Karpas-422 (cell line): ENCODE data around the gene NME2. TPM values are rescaled to one million over a fixed set of nuclear protein-coding genes. Genes with fewer than 3 reads are reported as not detected.
A peak's percentile ranks its signal among the peaks of the same experiment; 100 is the strongest.

Experiments used
- DNase-seq: peaks from one replicate; pipeline ENCODE4 v3.0.0-alpha.2; 2015
- H2AFZ ChIP-seq: fragments of 200-600 bp; sonication (generic); 2 replicates; pipeline ENCODE4 v1.6.1; 2014; ENCODE audit warnings: antibody characterized with exemption, low read length, mixed read lengths
- H3K27ac ChIP-seq: fragments of 200-600 bp; sonication (generic); 2 replicates; pipeline ENCODE4 v1.5.1; 2014; ENCODE audit warnings: mild to moderate bottlenecking, low read length, moderate library complexity
- H3K27me3 ChIP-seq: fragments of 200-600 bp; sonication (generic); 2 replicates; pipeline ENCODE4 v1.6.1; 2014; ENCODE audit warnings: low read length, mixed read lengths
- H3K36me3 ChIP-seq: fragments of 200-600 bp; sonication (generic); 2 replicates; pipeline ENCODE4 v1.6.1; 2014; ENCODE audit warnings: low read length, mixed read lengths; ENCODE audit not compliant: insufficient read depth
- H3K4me1 ChIP-seq: fragments of 200-600 bp; sonication (generic); 2 replicates; pipeline ENCODE4 v1.6.1; 2014; ENCODE audit warnings: mild to moderate bottlenecking, low read length, mixed read lengths
- H3K4me2 ChIP-seq: fragments of 200-600 bp; sonication (generic); 2 replicates; pipeline ENCODE4 v1.6.1; 2014; ENCODE audit warnings: low read length, low read depth, mild to moderate bottlenecking; ENCODE audit not compliant: poor library complexity, severe bottlenecking
- H3K4me3 ChIP-seq: fragments of 200-600 bp; sonication (generic); 2 replicates; pipeline ENCODE4 v1.5.1; 2014; ENCODE audit warnings: mild to moderate bottlenecking, antibody characterized with exemption, low read length, mixed read lengths
- H3K79me2 ChIP-seq: fragments of 200-600 bp; sonication (generic); 2 replicates; pipeline ENCODE4 v1.6.1; 2014; ENCODE audit warnings: mild to moderate bottlenecking, low read length, mixed read lengths
- H3K9ac ChIP-seq: fragments of 200-600 bp; sonication (generic); 2 replicates; pipeline ENCODE4 v1.6.0; 2014; ENCODE audit warnings: low read length
- H3K9me2 ChIP-seq: fragments of 200-600 bp; sonication (generic), shearing (Covaris generic); replicated peaks from 2 replicates; pipeline ENCODE4 v1.6.0; 2014; ENCODE audit warnings: mild to moderate bottlenecking, low read length, moderate library complexity; ENCODE audit not compliant: insufficient read depth
- H3K9me3 ChIP-seq: fragments of 300-700, 200-600 bp; sonication (generic); 2 replicates; pipeline ENCODE4 v1.6.1; 2014; ENCODE audit warnings: low read length, mixed read lengths
- H4K20me1 ChIP-seq: fragments of 200-600 bp; sonication (generic); 2 replicates; pipeline ENCODE4 v1.6.1; 2014; ENCODE audit warnings: mild to moderate bottlenecking, antibody characterized with exemption, low read length, low read depth; ENCODE audit not compliant: insufficient read depth
- total RNA-seq: library from RNA; depleted of rRNA; stranded (reverse); fragments of >200 nt; shearing (Covaris generic); gene quantifications from 2 replicates; pipeline ENCODE4 v1.2.3, GENCODE V29; 2014; ENCODE audit warnings: low replicate concordance

NME2 gene
- total RNA-seq, 1 experiment from 2014 or later, result 737 TPM

- Histone ChIP-seq H3K4me3 (no peak overlapping the region), H3K27ac (no peak overlapping the region), H4K20me1 (no peaks in the 10 kb centered on the region), H3K9me2 (no peaks in the 10 kb centered on the region), H3K9me3 (no peaks in the 10 kb centered on the region), H3K27me3 (no peaks in the 10 kb centered on the region), H3K9ac (no peak overlapping the region), H3K36me3 (no peaks in the 10 kb centered on the region), H3K4me1 (peaks cover 4% of the 10 kb centered on the region), H3K79me2 (no peaks in the 10 kb centered on the region), H3K4me2 (no peak overlapping the region), H2AFZ (no peak overlapping the region)
- DNase-seq, result no peak
Measured at GRCh38 chr17:51147650-51148049, 18.6 kb upstream of the NME2 start.

GRCh38 chr17:51149163-51149562 lies 17.0 kb upstream of the NME2 start:
- no peaks in the 10 kb centered on the region for H4K20me1 ChIP-seq
- no peak overlapping the region for H3K4me3 ChIP-seq
- no peak overlapping the region for H3K9ac ChIP-seq
- H3K27ac ChIP-seq, result no peak overlapping the region
- no peak for DNase-seq
- peaks cover 8% of the 10 kb centered on the region for H3K79me2 ChIP-seq
- H3K9me3 ChIP-seq, result no peaks in the 10 kb centered on the region
- no peak overlapping the region for H3K4me2 ChIP-seq
- peaks cover 8% of the 10 kb centered on the region for H3K4me1 ChIP-seq
- H3K27me3 ChIP-seq, result no peaks in the 10 kb centered on the region
- H2AFZ ChIP-seq, result no peak overlapping the region
- H3K9me2 ChIP-seq, result no peaks in the 10 kb centered on the region
- no peaks in the 10 kb centered on the region for H3K36me3 ChIP-seq

- H3K27ac ChIP-seq, result no peak overlapping the region
- no peak for DNase-seq
- H3K4me3 ChIP-seq, result no peak overlapping the region
- no peak overlapping the region for H2AFZ ChIP-seq
- H3K36me3 ChIP-seq, result peaks cover 8% of the 10 kb centered on the region; the same call in 1 of the 2 replicates
- H3K9ac ChIP-seq, result no peak overlapping the region
- no peaks in the 10 kb centered on the region for H3K27me3 ChIP-seq
- no peaks in the 10 kb centered on the region for H4K20me1 ChIP-seq
- no peaks in the 10 kb centered on the region for H3K9me3 ChIP-seq
- no peaks in the 10 kb centered on the region for H3K9me2 ChIP-seq
- peaks cover 26% of the 10 kb centered on the region for H3K79me2 ChIP-seq
- H3K4me2 ChIP-seq, result no peak overlapping the region
- peaks cover 21% of the 10 kb centered on the region for H3K4me1 ChIP-seq
Measured at GRCh38 chr17:51150932-51151331, 15.3 kb upstream of the NME2 start.

GRCh38 chr17:51152766-51153209 lies 13.4 kb upstream of the NME2 start:
- no peaks in the 10 kb centered on the region for H3K27me3 ChIP-seq
- H2AFZ ChIP-seq, result peak overlapping the region; percentile 94
- peak overlapping the region; percentile 68 for H3K27ac ChIP-seq
- peaks cover 41% of the 10 kb centered on the region for H3K79me2 ChIP-seq
- no peak for DNase-seq
- H4K20me1 ChIP-seq, result no peaks in the 10 kb centered on the region
- peak overlapping the region; percentile 71 for H3K9ac ChIP-seq
- H3K4me2 ChIP-seq, result peak overlapping the region; percentile 87
- H3K36me3 ChIP-seq, result peaks cover 23% of the 10 kb centered on the region; the same call in 1 of the 2 replicates
- H3K4me1 ChIP-seq, result peaks cover 21% of the 10 kb centered on the region
- no peaks in the 10 kb centered on the region for H3K9me3 ChIP-seq
- H3K9me2 ChIP-seq, result no peaks in the 10 kb centered on the region
- H3K4me3 ChIP-seq, result peak overlapping the region; percentile 67

DNA sequence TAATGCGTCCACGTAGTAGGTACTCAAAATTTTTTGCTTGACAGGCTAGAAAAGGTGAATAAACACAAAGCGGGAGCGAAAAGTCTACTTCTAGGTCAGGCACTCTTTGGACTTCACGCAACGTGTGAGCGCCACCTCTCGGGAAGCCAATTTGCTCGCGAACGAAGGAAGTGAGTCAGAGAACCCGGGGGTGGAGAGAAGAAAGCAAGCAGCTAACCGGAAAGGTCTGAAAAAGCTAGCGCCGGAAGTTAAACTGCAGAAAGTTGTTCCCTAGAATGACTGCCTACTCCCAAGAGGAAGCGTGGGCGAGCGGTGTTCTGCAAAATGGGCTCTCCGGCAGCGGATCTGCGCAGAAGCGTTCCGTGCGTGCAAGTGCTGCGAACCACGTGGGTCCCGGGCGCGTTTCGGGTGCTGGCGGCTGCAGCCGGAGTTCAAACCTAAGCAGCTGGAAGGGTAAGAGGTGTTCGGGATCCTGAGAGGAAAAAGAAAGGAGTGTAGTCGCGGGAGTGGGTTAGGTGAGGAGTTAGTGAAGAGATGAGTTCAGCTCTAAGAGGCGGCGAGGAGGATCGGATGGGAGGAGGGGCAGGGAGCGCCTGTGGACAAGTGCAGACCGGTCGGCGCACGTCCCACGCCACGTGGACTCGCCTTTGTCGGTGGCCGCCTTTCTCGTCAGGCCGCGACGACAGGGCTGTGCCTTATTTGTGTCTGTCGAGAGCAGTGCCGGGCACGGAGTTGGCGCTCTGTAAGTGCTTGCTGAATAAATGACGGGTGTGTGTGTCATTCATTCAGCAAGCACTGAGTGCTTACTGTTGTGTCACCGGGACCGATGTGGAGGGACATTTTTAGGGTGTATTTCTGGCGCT lies 12.8 kb upstream of the NME2 start, which contains the start of gene NME1:
Gene NME1 (plus strand): TSS at position 350 of the 863 bp plus-strand sequence. CDS start 2,096 bp downstream, outside the sequence.
- H3K9me3 ChIP-seq, result no peaks in the 10 kb centered on the region
- H3K9me2 ChIP-seq, result no peaks in the 10 kb centered on the region
- H3K79me2 ChIP-seq, result peaks cover 46% of the 10 kb centered on the region
- H3K4me2 ChIP-seq, result peak within 1 kb of the TSS; percentile 87
- no peaks in the 10 kb centered on the region for H3K27me3 ChIP-seq
- peak within 1 kb of the TSS; percentile 68 for H3K27ac ChIP-seq
- H4K20me1 ChIP-seq, result no peaks in the 10 kb centered on the region
- peak; percentile 99 for DNase-seq
- peak within 1 kb of the TSS; percentile 85 for H3K9ac ChIP-seq
- peak within 1 kb of the TSS; percentile 84 for H3K4me3 ChIP-seq
- peak within 1 kb of the TSS; percentile 94 for H2AFZ ChIP-seq
- peaks cover 21% of the 10 kb centered on the region for H3K4me1 ChIP-seq
- peaks cover 23% of the 10 kb centered on the region; the same call in 1 of the 2 replicates for H3K36me3 ChIP-seq

DNA sequence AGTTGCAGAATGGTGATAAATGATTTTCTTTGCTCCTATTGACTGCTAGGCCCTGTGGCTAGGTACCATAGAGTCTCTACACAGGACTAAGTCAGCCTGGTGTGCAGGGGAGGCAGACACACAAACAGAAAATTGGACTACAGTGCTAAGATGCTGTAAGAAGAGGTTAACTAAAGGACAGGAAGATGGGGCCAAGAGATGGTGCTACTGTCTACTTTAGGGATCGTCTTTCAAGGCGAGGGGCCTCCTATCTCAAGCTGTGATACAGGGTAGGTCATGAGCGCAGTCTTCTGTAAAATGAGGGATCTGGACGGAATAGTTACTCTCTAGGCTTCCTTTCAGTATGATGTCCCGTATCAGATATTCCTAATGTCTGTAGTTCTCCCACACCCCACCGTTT lies 12.0 kb upstream of the NME2 start:
- DNase-seq, result peak; percentile 68
- Histone ChIP-seq H3K27ac (peak overlapping the region; percentile 66), H3K4me3 (peak overlapping the region; percentile 84), H4K20me1 (no peaks in the 10 kb centered on the region), H3K79me2 (peaks cover 52% of the 10 kb centered on the region), H3K4me2 (peak overlapping the region; percentile 86), H3K9ac (peak overlapping the region; percentile 85), H3K9me2 (no peaks in the 10 kb centered on the region), H3K27me3 (no peaks in the 10 kb centered on the region), H3K36me3 (peaks cover 29% of the 10 kb centered on the region; the same call in 1 of the 2 replicates), H3K4me1 (peaks cover 21% of the 10 kb centered on the region), H3K9me3 (no peaks in the 10 kb centered on the region), H2AFZ (no peak overlapping the region)

DNA sequence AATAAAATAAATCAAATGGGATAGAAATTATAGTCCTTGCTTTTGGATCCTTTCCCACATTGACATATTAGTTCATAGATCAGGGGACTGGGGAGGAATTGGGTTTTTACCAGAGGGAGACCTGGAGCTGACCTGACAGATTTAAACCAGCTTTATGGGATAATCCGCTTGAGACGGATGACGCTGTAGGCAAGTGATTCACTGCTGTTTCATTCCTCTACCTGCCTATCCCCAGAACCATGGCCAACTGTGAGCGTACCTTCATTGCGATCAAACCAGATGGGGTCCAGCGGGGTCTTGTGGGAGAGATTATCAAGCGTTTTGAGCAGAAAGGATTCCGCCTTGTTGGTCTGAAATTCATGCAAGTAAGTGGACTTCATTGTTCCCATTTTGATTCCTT lies 10.8 kb upstream of the NME2 start:
- Histone ChIP-seq H3K27ac (no peak overlapping the region), H3K36me3 (peaks cover 36% of the 10 kb centered on the region), H2AFZ (no peak overlapping the region), H3K9ac (no peak overlapping the region), H3K4me1 (peaks cover 21% of the 10 kb centered on the region), H4K20me1 (no peaks in the 10 kb centered on the region), H3K4me2 (peak overlapping the region; percentile 86), H3K9me3 (no peaks in the 10 kb centered on the region), H3K79me2 (peaks cover 52% of the 10 kb centered on the region), H3K4me3 (0 out of 2 replicates have a peak overlapping the region, but pooled peaks have one; percentile 84), H3K27me3 (no peaks in the 10 kb centered on the region), H3K9me2 (no peaks in the 10 kb centered on the region)
- no peak for DNase-seq

GRCh38 chr17:51159604-51160003 lies 6.6 kb upstream of the NME2 start:
- H3K4me3 ChIP-seq, result no peak overlapping the region
- H3K27me3 ChIP-seq, result no peaks in the 10 kb centered on the region
- peaks cover 39% of the 10 kb centered on the region for H3K79me2 ChIP-seq
- no peak for DNase-seq
- H3K4me2 ChIP-seq, result no peak overlapping the region
- H3K4me1 ChIP-seq, result peaks cover 10% of the 10 kb centered on the region
- peaks cover 57% of the 10 kb centered on the region for H3K36me3 ChIP-seq
- H4K20me1 ChIP-seq, result no peaks in the 10 kb centered on the region
- no peak overlapping the region for H3K9ac ChIP-seq
- H3K9me2 ChIP-seq, result no peaks in the 10 kb centered on the region
- H3K9me3 ChIP-seq, result no peaks in the 10 kb centered on the region
- no peak overlapping the region for H2AFZ ChIP-seq
- H3K27ac ChIP-seq, result no peak overlapping the region
